ENCODE measurements around the gene SMIM36.

GRCh38 chr17:55427587-55427882 lies 83.7 kb downstream of the SMIM36 start:
- TF ChIP-seq EZH2 (IDR thresholded peaks at IDR 0.05), result no peak
- TF ChIP-seq POLR2AphosphoS5 (IDR thresholded peaks at IDR 0.05; ENCODE audit: borderline replicate concordance, low read depth, low read length), result no peak
- TF ChIP-seq FOXP2 (optimal IDR thresholded peaks at IDR 0.05; ENCODE audit: control extremely low read depth, extremely low read length, insufficient read depth), result no peak
